ENCODE data around the gene WDTC1.

The WDTC1 gene

DNA sequence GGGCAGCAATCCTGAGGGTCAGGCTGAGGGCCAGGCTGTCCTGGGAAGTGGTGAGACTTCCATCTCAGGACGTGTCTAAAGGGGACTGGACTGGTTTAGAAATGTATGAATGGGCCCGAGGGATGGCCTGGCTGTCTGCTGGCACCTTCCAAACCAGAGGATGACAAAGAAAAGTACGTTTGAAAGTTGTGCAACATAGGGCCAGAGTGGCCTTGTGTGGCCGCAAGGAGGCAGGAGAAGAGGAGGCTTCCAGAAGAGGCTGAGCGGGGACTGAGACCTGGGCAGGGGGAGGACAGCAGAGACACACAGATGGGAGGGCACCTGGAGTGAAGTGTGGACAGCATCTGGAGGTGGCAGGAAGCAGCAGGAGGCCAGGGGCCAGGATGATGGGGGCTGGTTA lies 104.8 kb downstream of the WDTC1 start:
- DNase-seq = no peak

DNA sequence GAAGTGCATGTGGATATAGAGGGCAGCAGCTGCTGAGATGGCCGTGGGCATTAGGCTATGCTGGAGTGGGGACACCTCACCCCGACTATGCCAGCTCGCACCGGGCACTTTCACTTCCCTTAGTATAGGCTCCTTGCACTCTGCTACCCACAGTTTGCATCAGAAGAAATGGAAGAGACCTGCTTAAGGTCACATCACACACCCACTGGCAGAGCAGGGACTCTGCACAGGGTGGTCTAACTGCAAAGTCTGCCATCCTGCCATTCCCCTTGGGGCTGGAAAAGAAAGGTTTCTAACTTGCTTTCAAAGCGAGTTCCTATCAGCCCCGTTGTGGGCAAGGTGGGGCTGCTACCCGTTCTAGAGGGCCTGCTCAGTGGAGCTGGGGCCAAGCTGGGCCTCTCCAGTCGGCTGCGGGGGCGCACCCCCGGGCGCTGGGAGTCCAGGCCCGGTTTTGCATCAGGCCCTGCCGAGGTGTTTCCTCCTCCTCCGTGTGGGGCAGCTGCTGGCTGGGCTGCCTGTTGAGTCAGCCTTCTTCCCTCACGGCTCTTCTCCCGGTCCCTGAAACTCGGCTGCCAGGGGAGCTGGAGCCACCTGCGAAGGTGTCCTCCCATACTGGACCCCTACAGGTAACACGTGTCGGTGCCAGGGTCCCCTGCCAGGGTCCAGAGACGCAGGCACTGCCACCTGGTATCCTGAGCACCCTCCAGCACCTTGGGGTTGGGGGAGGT lies 107.3 kb downstream of the WDTC1 start, which contains the start of gene SYTL1:
Gene SYTL1, plus strand, starts transcription at position 498 of the 728 bp plus-strand sequence. CDS start 3,313 bp downstream, outside the sequence.
- DNase-seq = peak; percentile 90

DNA sequence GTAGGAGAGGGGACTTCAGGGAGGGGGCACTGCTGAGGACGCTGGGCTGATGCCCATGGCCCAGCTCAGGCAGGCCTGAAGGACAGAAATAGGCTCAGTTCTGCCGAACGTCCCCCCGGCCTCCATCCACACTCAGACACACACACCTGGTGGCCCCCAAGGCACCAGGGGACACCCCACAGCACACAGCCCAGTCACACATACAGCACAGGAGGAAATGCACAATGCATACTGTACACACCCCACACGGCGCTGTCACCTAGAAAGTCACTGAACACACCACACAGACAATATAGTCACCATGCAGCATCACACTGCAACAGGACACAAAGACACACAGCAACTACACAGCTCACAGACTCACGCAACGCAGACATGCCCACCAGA lies 108.0 kb downstream of the WDTC1 start:
- peak; percentile 33 for DNase-seq

- peak; percentile 88 for DNase-seq
Observed at GRCh38 chr1:27342778-27343638, 108.6 kb downstream of the WDTC1 start.

GRCh38 chr1:27343639-27344025 lies 109.2 kb downstream of the WDTC1 start:
- no peak for DNase-seq

DNA sequence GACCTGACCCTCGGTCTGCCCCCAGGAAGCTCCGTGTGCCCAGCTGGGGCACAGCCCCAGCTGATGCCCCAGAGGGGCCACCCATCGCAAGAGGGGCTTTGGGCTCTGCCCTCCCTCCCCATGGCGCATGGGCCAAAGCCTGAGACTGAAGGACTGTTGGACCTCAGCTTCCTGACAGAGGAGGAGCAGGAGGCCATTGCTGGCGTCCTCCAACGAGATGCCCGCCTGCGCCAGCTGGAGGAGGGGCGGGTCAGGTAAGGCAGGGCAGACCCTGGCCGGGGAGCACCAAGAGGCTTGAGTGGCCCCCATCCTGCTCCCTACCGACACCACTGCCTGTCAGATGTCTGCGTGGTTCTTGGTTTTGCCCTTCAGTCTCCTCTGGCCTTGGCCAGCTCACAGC lies 110.8 kb downstream of the WDTC1 start:
- DNase-seq = no peak

DNA sequence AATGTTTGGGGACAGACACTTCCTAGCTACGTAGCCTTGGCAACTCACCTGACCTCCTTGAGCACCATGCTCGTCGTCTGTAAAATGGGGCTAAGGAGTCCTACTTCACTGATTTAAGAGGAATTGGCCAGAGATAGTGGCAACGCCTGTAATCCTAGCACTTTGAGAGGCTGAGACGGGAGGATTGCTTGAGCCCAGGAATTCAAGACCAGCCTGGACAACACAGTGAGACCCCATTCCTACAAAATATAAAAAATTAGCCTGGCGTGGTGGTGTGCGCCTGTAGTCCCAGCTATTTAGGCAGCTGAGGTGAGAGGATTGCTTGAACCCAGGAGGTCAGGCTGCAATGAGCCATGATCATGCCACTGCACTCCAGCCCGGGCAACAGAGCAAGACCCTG lies 111.9 kb downstream of the WDTC1 start:
- DNase-seq = no peak

DNA sequence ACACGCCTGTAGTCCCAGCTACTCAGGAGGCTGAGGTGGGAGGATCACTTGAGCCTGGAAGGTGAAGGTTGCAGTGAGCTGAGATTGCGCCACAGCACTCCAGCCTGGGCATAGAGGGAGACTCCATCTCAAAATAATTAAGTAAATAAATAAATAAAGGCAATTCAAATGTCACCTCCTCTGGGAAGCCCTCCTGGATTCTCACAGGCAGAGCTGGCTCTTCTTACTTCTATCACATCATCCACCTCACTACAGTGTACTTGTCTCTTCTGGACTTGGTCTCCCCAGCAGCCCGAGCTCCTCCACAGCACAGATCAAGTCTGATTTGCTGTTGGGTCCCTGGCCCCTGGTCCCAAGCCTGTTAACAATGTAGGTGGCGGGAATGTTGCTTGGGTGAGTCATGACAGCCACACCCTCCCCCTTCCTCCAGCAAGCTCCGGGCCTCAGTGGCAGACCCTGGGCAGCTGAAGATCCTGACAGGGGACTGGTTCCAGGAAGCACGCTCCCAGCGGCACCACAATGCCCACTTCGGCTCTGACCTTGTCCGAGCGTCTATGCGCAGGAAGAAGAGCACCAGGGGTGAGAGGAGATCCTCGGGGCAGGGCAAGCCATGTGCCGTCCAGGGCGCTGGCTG lies 112.7 kb downstream of the WDTC1 start:
- no peak for DNase-seq

DNA sequence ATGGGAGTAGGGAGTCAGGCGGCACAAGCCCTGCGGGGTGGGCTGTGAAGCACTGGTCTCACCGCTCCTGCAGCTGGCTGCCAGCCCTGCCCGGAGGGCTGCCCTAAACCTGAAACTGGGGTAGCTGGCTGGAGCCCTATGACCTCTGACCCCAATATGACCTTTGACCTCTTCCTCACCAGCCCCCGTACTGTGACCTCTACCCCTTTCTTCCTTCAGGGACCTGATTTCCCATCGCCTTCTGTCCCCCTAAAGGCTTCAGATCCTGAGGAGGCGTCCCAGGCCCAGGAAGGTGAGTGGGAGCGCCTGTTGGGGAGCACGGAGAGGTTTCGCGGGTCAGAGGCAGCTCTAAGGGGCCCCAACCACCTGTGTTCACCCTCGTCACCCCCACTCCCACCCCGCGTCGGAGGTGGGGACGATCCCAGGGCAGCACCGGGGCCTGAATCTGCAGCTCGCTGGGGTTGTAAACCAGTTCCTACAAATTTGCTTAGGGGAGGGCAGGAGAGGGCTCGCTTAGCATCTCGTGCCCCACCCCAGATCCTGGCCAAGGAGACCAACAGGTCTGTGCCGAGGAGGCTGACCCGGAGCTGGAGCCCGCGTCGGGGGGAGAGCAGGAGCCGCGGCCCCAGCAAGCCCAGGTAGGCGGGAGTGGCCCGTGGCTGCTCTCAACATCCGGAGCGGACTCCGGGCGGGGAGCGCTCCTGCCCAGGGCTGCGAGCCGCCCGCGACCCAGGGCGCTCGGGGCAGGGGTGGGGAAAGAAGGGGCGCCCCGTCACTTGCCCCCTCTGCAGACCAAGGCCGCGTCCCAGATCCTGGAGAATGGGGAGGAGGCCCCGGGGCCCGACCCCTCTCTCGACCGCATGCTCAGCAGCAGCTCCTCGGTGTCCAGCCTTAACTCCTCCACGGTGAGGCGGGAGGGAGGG lies 114.7 kb downstream of the WDTC1 start:
- DNase-seq = peak; percentile 27

DNA sequence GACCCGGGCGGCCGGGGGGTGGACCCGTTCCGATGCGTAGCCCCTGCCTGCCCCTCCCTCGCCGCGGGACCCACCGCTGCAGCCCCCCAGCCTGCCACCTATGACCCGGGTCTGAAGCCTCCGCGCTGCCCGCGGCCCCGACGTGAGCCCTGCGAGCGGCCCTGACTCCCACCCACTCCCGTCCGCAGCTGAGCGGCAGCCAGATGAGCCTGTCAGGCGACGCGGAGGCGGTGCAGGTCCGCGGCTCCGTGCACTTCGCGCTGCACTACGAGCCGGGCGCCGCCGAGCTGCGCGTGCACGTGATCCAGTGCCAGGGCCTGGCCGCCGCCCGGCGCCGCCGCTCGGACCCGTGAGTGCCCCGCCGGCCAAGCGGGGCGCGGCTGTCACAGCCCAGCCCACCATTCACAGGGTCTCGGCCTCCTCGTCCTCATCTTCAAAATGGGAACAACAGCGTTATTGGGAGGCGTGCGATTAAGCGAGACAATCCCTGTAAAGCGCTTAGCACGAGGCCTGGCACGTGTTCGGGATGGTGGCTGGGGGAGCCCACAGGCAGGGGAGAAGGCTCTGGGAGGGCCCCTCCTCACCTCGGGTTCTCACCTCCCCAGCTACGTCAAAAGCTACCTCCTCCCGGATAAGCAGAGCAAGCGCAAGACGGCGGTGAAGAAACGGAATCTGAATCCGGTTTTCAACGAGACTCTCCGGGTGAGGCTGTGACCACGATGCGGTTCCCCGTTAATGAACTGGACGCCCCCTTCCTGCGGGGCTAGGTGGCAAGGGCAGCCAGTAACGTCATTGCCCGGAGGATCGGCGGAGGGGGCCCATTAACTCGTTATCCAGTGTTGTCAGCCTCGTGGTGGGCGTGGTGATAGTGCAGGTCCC lies 115.6 kb downstream of the WDTC1 start:
- peak; percentile 38 for DNase-seq

DNA sequence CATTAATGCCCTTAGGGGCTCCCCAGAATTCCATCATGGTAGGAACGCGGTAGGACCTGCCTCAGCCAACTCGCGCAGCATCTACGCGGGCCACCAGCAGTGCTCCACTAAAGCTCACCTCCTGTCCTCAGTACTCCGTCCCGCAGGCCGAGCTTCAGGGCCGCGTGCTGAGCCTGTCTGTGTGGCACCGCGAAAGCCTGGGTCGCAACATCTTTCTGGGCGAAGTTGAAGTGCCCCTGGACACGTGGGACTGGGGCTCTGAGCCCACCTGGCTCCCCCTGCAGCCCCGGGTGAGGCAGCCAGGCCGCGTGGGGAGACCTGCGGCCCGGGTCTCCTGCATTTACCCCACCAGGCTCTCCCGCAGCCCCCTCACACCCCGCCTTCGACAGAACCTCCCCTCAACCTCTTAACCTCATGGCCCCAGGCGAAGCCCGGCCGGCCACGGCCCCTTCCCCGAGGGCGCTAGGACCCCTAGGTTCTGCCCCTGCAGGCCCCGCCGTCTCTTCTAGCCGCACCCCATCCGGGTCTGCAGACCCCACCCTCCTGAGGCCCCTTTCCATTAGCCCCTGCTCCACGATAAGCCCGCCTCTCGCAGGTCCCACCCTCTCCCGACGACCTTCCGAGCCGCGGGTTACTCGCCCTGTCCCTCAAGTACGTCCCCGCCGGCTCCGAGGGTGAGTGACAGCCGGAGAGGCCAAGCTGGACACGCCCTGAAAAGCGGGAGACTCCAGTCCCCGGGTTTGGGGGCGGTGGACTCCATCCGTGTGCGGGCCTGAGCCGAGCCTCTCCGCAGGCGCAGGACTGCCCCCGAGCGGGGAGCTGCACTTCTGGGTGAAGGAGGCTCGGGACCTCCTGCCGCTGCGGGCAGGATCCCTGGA lies 116.5 kb downstream of the WDTC1 start:
- no peak for DNase-seq

DNA sequence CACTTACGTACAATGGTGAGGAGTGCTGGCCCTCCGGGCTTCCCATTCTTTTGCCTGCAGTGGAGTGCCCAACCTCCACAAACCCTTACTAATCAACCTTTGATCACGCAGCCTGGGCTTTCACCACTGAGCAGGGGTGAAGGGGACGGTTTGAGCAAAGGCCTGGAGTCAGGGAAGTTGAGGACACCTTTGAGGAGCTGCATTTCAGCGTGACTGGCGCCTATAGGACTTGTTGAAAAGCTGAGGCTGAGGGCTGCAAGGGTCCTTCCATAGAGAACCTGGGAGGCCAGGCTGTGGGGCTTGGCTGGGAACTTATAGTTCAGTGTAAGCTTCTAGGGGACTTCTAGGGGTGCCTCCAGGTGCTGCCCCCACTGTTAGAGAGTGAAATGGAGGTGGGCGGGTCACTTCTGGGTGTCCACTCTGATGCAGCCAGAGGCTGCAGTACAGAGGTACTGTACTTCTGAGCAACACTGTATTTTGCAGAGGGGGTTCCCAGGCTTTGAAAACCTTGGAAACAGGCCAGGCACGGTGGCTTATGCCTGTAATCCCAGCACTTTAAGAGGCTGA lies 117.2 kb downstream of the WDTC1 start:
- no peak for DNase-seq

DNA sequence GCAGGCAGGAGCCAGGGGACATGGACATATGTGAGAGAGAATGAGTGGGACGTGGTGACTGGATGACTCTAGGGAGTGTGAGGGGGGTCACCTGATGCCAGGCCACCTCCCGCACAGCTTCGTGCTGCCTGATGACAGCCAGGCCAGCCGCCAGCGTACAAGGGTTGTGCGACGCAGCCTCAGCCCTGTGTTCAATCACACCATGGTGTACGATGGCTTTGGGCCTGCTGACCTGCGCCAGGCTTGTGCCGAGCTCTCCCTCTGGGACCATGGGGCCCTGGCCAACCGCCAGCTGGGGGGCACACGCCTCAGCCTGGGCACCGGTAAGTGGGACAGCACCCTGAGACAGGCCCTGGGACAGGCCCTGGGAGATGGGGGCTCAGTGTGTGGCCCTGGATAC lies 118.7 kb downstream of the WDTC1 start:
- no peak for DNase-seq

- no peak for DNase-seq
Observed at GRCh38 chr1:27353629-27354028, 119.2 kb downstream of the WDTC1 start.

- no peak for DNase-seq
Observed at GRCh38 chr1:27355683-27356082, 121.3 kb downstream of the WDTC1 start.

DNA sequence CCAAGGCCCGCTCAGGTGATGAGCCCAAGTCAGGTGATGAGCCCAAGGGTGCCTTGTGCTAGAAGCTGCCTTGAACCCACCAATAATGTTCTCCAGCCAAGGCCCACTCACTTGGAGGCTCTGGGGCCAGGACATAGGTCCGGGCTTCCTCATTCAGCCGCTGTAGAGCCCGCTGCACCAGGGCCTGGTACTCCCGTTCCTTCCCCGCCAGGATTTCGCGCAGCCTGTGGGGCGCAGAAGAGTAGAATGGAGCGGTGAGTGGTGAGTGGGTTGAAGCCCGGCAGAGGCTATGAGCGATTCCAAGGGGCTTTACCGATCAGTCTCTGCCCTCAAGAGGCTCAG lies 121.8 kb downstream of the WDTC1 start:
- DNase-seq = no peak

DNA sequence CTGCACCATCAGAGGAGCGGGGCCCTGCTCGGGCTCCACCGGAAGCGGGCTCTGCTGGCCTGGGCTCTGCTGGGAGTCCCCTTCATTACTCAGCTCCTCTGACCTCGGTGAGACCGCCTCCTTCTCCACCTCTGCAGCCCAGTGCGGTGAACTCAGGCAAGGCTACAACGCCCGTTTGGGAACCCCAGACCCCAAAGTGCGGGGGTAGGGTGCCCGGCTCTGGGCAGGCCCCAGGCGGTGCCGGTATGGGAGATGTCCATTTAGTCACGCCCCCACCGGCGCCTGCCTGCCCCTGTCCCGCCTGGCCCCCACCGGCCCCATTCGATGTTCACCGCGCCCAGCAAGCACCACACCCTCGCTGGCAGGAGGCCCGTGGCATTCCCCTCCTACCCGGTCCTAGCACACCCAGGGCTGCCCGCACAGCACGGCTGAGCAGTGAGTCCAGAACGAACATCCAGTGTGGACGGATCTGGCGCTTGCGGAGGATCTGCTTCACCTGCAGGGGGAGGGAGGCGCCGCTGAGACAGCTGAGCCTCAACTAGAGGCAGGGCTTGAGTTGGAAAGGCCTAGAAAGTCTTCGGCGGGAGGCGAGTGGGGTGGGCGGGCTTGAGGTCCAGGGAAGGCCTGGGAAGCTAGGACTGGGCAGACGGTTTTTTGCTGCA lies 122.3 kb downstream of the WDTC1 start:
- DNase-seq = peak; percentile 60

- DNase-seq = peak; percentile 83
Observed at GRCh38 chr1:27357281-27358037, 123.0 kb downstream of the WDTC1 start.
